A673 (cell line): Measurements from ENCODE around the gene ABHD8. TPM values are rescaled to one million over a fixed set of nuclear protein-coding genes. Genes with fewer than 3 reads are reported as not detected.

Experiments used
- BruUV-seq: library from RNA; stranded (reverse); fragments of 400-500 nt; replicated peaks from 2 replicates; lab custom pipeline; 2021; lab: Mats Ljungman, UMichigan
- CTCF ChIA-PET: fragments of 300-600 bp; sonication (Branson Sonifier 250); formaldehyde crosslinking; loops from one replicate; lab custom pipeline; 2022; ENCODE audit warnings: antibody characterized with exemption; lab: Charles Lee
- POLR2A ChIA-PET: fragments of 300-600 bp; sonication (Branson Sonifier 250); formaldehyde crosslinking; loops from one replicate; lab custom pipeline; 2022; ENCODE audit warnings: antibody characterized with exemption; ENCODE audit not compliant: low non-redundant PET; lab: Charles Lee
- DNase-seq: peaks from one replicate; pipeline ENCODE4 v3.0.0-alpha.2; 2015; ENCODE audit warnings: low spot score
- H3K27ac ChIP-seq: fragments of 200-600 bp; sonication (generic); 2 replicates; pipeline ENCODE4 v1.5.1; 2016; ENCODE audit warnings: mixed run types, low read depth, mild to moderate bottlenecking, mixed read lengths, antibody characterized with exemption, low read length; ENCODE audit not compliant: poor library complexity, severe bottlenecking
- H3K27me3 ChIP-seq: fragments of 200-600 bp; sonication (generic); replicated peaks from 2 replicates; pipeline ENCODE4 v1.6.1; 2017; ENCODE audit warnings: mixed run types, low read depth, mild to moderate bottlenecking, mixed read lengths, antibody characterized with exemption, low read length; ENCODE audit not compliant: insufficient read depth, poor library complexity
- H3K36me3 ChIP-seq: fragments of 200-600 bp; sonication (generic); 2 replicates; pipeline ENCODE4 v1.6.1; 2016; ENCODE audit warnings: mixed run types, mild to moderate bottlenecking, mixed read lengths, antibody characterized with exemption, low read length; ENCODE audit not compliant: insufficient read depth, poor library complexity, severe bottlenecking
- H3K4me1 ChIP-seq: fragments of 200-600 bp; sonication (generic); 2 replicates; pipeline ENCODE4 v1.6.1; 2017; ENCODE audit warnings: mixed run types, mild to moderate bottlenecking, mixed read lengths, antibody characterized with exemption, low read length; ENCODE audit not compliant: insufficient read depth, poor library complexity, severe bottlenecking
- H3K4me3 ChIP-seq: fragments of 200-600 bp; sonication (generic); 2 replicates; pipeline ENCODE4 v1.5.1; 2016; ENCODE audit warnings: low read depth, mixed run types, mild to moderate bottlenecking, mixed read lengths, low read length; ENCODE audit not compliant: poor library complexity, severe bottlenecking
- H3K9me3 ChIP-seq: fragments of 200-600 bp; sonication (generic); 2 replicates; pipeline ENCODE4 v1.6.1; 2016; ENCODE audit warnings: mixed run types, low read depth, mild to moderate bottlenecking, mixed read lengths, antibody characterized with exemption, low read length; ENCODE audit not compliant: poor library complexity, severe bottlenecking
- CTCF ChIP-seq: fragments of 300-800, 200-600 bp; sonication (generic); conservative IDR thresholded peaks from 2 replicates; pipeline ENCODE4 v1.5.1; 2017; ENCODE audit warnings: low read depth, mild to moderate bottlenecking, antibody characterized with exemption, low read length, moderate library complexity, mixed read lengths
- EZH2 ChIP-seq: fragments of 200-600 bp; sonication (generic); IDR thresholded peaks from 2 replicates; pipeline ENCODE4 v1.6.1; 2017; ENCODE audit warnings: borderline replicate concordance, low read depth, mild to moderate bottlenecking, mixed read lengths, antibody characterized with exemption, low read length; ENCODE audit not compliant: poor library complexity, severe bottlenecking
- intact Hi-C: fragments of 100-400 bp; cut with micrococcal nuclease; formaldehyde crosslinking; loops from one replicate; pipeline ENCODE4 v1.10.0; 2022; ENCODE audit not compliant: unreplicated experiment
- total RNA-seq: library from RNA; stranded (reverse); gene quantifications from 2 replicates; pipeline ENCODE4 v1.2.3, GENCODE V29; 2021

The ABHD8 gene
- total RNA-seq, 1 experiment from 2014 or later: 11.0 TPM

- no peak for TF ChIP-seq EZH2
- no peak for TF ChIP-seq CTCF
- Histone ChIP-seq H3K4me3 (no peak overlapping the region), H3K27me3 (no peaks in the 10 kb centered on the region), H3K27ac (no peak overlapping the region), H3K4me1 (no peaks in the 10 kb centered on the region), H3K36me3 (peaks cover 13% of the 10 kb centered on the region), H3K9me3 (no peaks in the 10 kb centered on the region)
- DNase-seq: no peak
- POLR2A ChIA-PET: no interaction called here
- no TSS peak for BruUV-seq
- CTCF ChIA-PET: no interaction called here
- intact Hi-C loops: no loop called here
Observed at GRCh38 chr19:17331045-17331558, 27.9 kb upstream of the ABHD8 start.

- H3K4me3 ChIP-seq: no peak overlapping the region
- H3K9me3 ChIP-seq: no peaks in the 10 kb centered on the region
- H3K4me1 ChIP-seq: no peaks in the 10 kb centered on the region
- TF ChIP-seq CTCF: no peak
- no peak for TF ChIP-seq EZH2
- intact Hi-C loops: no loop called here
- no TSS peak for BruUV-seq
- ChIA-PET CTCF (no interaction called here), POLR2A (no interaction called here)
- peaks cover 13% of the 10 kb centered on the region for H3K36me3 ChIP-seq
- H3K27ac ChIP-seq: no peak overlapping the region
- DNase-seq: no peak
- H3K27me3 ChIP-seq: no peaks in the 10 kb centered on the region
Observed at GRCh38 chr19:17330262-17331044, 27.2 kb upstream of the ABHD8 start.

- no TSS peak for BruUV-seq
- TF ChIP-seq EZH2: no peak
- no peak for TF ChIP-seq CTCF
- peaks cover 15% of the 10 kb centered on the region for H3K36me3 ChIP-seq
- H3K9me3 ChIP-seq: no peaks in the 10 kb centered on the region
- POLR2A ChIA-PET: no interaction called here
- H3K4me3 ChIP-seq: no peak overlapping the region
- CTCF ChIA-PET: no interaction called here
- intact Hi-C loops: no loop called here
- no peaks in the 10 kb centered on the region for H3K27me3 ChIP-seq
- no peak for DNase-seq
- H3K4me1 ChIP-seq: no peaks in the 10 kb centered on the region
- no peak overlapping the region for H3K27ac ChIP-seq
Observed at GRCh38 chr19:17329366-17330261, 26.4 kb upstream of the ABHD8 start.
